Measurements from ENCODE around the gene PLCH2. TPM values are rescaled to one million over a fixed set of nuclear protein-coding genes. Genes with fewer than 3 reads are reported as not detected.

Gene PLCH2
- total and polyA plus RNA-seq, 4 donors, result 2.1 to 7.9 (median 3.4) TPM

DNA sequence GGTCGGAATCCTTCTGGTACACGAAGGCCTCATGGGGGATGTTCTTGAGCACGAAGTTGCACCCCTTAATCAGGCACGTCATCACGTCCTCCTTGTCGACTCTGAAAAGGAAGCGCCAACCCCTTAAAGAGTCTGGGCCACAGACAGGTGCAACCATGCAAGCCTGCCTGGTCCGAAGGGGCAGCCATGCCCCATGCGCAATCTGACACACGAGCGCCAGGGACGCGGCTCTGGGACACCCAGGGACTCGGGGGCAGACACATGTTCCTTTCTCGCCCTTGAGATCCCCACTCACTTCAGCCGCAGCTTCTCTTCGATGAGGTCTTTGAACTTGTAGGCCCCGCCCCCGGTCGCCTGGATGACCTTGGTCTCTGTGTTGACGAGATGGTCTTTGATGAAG, 44.7 kb downstream of the PLCH2 start:
- Histone ChIP-seq H3K36me3 (ENCODE audit: control insufficient read depth in 4 of 4, insufficient read depth in 4 of 4, low read length in 4 of 4) (peaks cover 8 to 57% (median 33%) of the 10 kb centered on the region in 4 donors), H3K9ac (ENCODE audit: insufficient read depth in 1 of 2, low read length in 2 of 2) (no peak overlapping the region)

DNA sequence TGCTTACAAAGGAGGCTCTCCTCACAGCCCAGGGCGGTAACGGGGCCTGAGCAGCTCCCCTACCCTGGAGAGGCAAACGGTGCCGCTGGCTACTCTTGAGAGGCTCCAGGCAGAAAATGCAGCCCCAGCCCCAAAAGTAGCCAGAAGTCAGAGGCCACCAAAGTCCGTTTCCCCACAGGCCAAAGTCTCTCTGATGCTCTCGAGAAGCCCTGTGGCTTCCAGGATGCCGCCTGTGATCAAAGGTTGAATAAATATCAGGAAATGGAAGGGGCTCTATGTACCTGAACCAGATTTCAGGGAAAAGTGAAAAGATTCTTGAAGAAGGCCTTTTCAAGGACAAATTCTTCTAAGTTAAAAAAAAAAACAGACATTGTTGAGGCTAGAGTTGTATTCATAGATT, 46.1 kb downstream of the PLCH2 start:
- TF ChIP-seq, protein P1, sequence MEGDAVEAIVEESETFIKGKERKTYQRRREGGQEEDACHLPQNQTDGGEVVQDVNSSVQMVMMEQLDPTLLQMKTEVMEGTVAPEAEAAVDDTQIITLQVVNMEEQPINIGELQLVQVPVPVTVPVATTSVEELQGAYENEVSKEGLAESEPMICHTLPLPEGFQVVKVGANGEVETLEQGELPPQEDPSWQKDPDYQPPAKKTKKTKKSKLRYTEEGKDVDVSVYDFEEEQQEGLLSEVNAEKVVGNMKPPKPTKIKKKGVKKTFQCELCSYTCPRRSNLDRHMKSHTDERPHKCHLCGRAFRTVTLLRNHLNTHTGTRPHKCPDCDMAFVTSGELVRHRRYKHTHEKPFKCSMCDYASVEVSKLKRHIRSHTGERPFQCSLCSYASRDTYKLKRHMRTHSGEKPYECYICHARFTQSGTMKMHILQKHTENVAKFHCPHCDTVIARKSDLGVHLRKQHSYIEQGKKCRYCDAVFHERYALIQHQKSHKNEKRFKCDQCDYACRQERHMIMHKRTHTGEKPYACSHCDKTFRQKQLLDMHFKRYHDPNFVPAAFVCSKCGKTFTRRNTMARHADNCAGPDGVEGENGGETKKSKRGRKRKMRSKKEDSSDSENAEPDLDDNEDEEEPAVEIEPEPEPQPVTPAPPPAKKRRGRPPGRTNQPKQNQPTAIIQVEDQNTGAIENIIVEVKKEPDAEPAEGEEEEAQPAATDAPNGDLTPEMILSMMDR (IDR thresholded peaks at IDR 0.05; ENCODE audit: control extremely low read depth, extremely low read depth), result no peak
- 91% methylated on average over 7 of the region's 7 CpGs for WGBS, 2 donors
- H3K36me3 ChIP-seq (ENCODE audit: control insufficient read depth in 4 of 4, insufficient read depth in 4 of 4, low read length in 4 of 4), result peaks cover 8 to 43% (median 28%) of the 10 kb centered on the region in 4 donors

More for the DNA sequence above, 44.7 kb downstream of the PLCH2 start:
- TF ChIP-seq, protein P1 (IDR thresholded peaks at IDR 0.05; ENCODE audit: control extremely low read depth, extremely low read depth), result no peak
- H3K27ac ChIP-seq (ENCODE audit: low read depth in 1 of 2, low read length in 1 of 2), result no peak overlapping the region
- H3K27me3 ChIP-seq (ENCODE audit: control insufficient read depth in 3 of 3, insufficient read depth in 3 of 3, low read length in 2 of 3), result no peaks in the 10 kb centered on the region
- DNase-seq (no peak), ATAC-seq (ENCODE audit: insufficient read depth, low FRiP score) (no peak)
- H3K4me1 ChIP-seq (ENCODE audit: control insufficient read depth in 5 of 5, insufficient read depth in 5 of 5, low read length in 5 of 5), result peaks cover 9 to 21% (median 16%) of the 10 kb centered on the region in 5 donors
- H3K9me3 ChIP-seq (ENCODE audit: control insufficient read depth in 4 of 4, insufficient read depth in 3 of 4, low read length in 3 of 4), result no peaks in the 10 kb centered on the region
- 95 to 97% methylated on average over 21 of the region's 21 CpGs for WGBS, 2 donors
- no peak overlapping the region for H3K4me3 ChIP-seq

DNA sequence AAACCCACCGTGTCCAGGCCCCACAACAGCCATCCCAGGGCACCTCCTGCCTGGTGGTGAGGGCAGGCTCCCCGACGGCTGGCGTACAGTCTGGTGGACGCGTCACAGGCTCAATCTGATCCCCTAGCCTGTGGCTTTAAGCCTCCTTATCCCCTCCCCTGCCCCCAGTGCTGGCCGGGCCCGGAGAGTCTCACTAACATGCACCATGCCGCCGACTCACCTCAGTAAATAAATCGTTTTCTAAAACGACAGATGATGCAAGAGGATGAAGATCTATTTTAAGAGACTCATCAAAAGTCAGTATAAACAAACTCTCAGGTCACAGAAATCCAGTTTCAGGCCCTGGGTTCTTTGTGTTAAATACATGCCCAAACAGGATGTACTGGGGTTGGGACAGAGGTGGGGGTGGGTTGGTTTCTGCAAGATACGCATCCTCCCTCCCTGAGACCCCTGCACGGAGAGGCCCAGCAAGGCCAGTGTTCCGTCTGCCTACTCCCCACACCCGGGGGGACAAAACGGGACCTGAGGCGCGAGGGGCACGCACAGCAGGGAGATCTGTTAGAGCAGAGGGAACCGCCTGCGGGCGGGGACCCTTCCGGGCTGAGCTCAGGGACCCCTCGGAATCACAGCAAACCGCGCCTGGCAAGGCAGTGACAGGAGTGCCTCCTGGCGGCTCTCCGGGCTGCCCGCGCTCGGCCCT, 47.3 kb downstream of the PLCH2 start:
- no peak for DNase-seq
- H3K4me3 ChIP-seq, result no peak overlapping the region
- no peak overlapping the region for H3K9ac ChIP-seq (ENCODE audit: insufficient read depth in 1 of 2, low read length in 2 of 2)
- peak overlapping the region in 1 of 2 donors; percentile 11 for H3K27ac ChIP-seq (ENCODE audit: low read depth in 1 of 2, low read length in 1 of 2)
- ATAC-seq (ENCODE audit: insufficient read depth, low FRiP score), result no peak
- peaks cover 7 to 32% (median 19%) of the 10 kb centered on the region in 4 donors for H3K36me3 ChIP-seq (ENCODE audit: control insufficient read depth in 4 of 4, insufficient read depth in 4 of 4, low read length in 4 of 4)
- H3K4me1 ChIP-seq (ENCODE audit: control insufficient read depth in 5 of 5, insufficient read depth in 5 of 5, low read length in 5 of 5), result peaks cover 9 to 29% (median 22%) of the 10 kb centered on the region in 5 donors
- H3K27me3 ChIP-seq (ENCODE audit: control insufficient read depth in 3 of 3, insufficient read depth in 3 of 3, low read length in 2 of 3), result peaks cover 0 to 11% (median 0%) of the 10 kb centered on the region in 3 donors
- TF ChIP-seq, protein P1 (IDR thresholded peaks at IDR 0.05; ENCODE audit: control extremely low read depth, extremely low read depth), result no peak
- H3K9me3 ChIP-seq (ENCODE audit: control insufficient read depth in 4 of 4, insufficient read depth in 3 of 4, low read length in 3 of 4), result no peaks in the 10 kb centered on the region
- WGBS, 2 donors, result 59 to 65% methylated on average over 28 to 32 of the region's 32 CpGs

More for the DNA sequence above, 46.1 kb downstream of the PLCH2 start:
- DNase-seq (no peak), ATAC-seq (ENCODE audit: insufficient read depth, low FRiP score) (no peak)
- Histone ChIP-seq H3K4me1 (ENCODE audit: control insufficient read depth in 5 of 5, insufficient read depth in 5 of 5, low read length in 5 of 5) (peaks cover 9 to 25% (median 22%) of the 10 kb centered on the region in 5 donors), H3K9me3 (ENCODE audit: control insufficient read depth in 4 of 4, insufficient read depth in 3 of 4, low read length in 3 of 4) (no peaks in the 10 kb centered on the region), H3K27me3 (ENCODE audit: control insufficient read depth in 3 of 3, insufficient read depth in 3 of 3, low read length in 2 of 3) (peaks cover 0 to under 1% (median 0%) of the 10 kb centered on the region in 3 donors), H3K9ac (ENCODE audit: insufficient read depth in 1 of 2, low read length in 2 of 2) (no peak overlapping the region), H3K4me3 (no peak overlapping the region), H3K27ac (ENCODE audit: low read depth in 1 of 2, low read length in 1 of 2) (no peak overlapping the region)
